Uterus (tissue), 4 donors: ENCODE data around the gene TBXAS1. TPM values are rescaled to one million over a fixed set of nuclear protein-coding genes. Genes with fewer than 3 reads are reported as not detected.

ENCODE experiments used
- DNase-seq, 2 donors: peaks; one replicate each; pipeline ENCODE4 v3.0.0-alpha.2; 2019 to 2020
- H3K27ac ChIP-seq, 2 donors: fragments of 200-600 bp; sonication (generic); 1 replicate in 1 of 2; 2 replicates in 1 of 2; pipeline ENCODE4 v1.5.1; 2016 to 2018
- H3K27me3 ChIP-seq, 2 donors: fragments of 200-600 bp; sonication (generic); one replicate each; pipeline ENCODE4 v1.5.1; 2018 to 2019; ENCODE audit warnings: control low read depth in 1 of 2
- H3K36me3 ChIP-seq, 2 donors: fragments of 200-600 bp; sonication (generic); one replicate each; pipeline ENCODE4 v1.5.1; 2019; ENCODE audit warnings: control low read depth in 1 of 2
- H3K4me1 ChIP-seq, 2 donors: fragments of 200-600 bp; sonication (generic); one replicate each; pipeline ENCODE4 v1.5.1; 2018 to 2019; ENCODE audit warnings: control low read depth in 1 of 2
- H3K4me3 ChIP-seq, 2 donors: fragments of 200-600 bp; sonication (generic); 1 replicate in 1 of 2; 2 replicates in 1 of 2; pipeline ENCODE4 v1.5.1; 2018 to 2019; ENCODE audit warnings: mild to moderate bottlenecking in 1 of 2
- H3K9me3 ChIP-seq, 2 donors: fragments of 200-600 bp; sonication (generic); one replicate each; pipeline ENCODE4 v1.5.1; 2019; ENCODE audit warnings: control low read depth in 1 of 2
- CTCF ChIP-seq, 4 experiments: fragments of 200-600 bp in 2 of 4; fragments of 450-650 bp in 2 of 4; sonication (generic) in 2 of 4; IDR thresholded peaks; one replicate each; pipeline ENCODE4 v1.5.1; 2016 to 2019; ENCODE audit warnings: antibody characterized with exemption in 4 of 4, mild to moderate bottlenecking in 2 of 4, moderate library complexity in 1 of 4
- POLR2A ChIP-seq, 2 donors: fragments of 450-650 bp; IDR thresholded peaks; one replicate each; pipeline ENCODE4 v1.6.1; 2016; ENCODE audit warnings: antibody characterized with exemption in 2 of 2, mild to moderate bottlenecking in 1 of 2, moderate library complexity in 1 of 2
- intact Hi-C: fragments of 100-400 bp; cut with DNase I; formaldehyde crosslinking; loops from one replicate; pipeline ENCODE4 v1.15.1; 2023; ENCODE audit warnings: low total_unique reads
- total RNA-seq, 4 donors: library from RNA; depleted of rRNA in 3 of 4; stranded (reverse); fragments of >200 nt in 3 of 4; gene quantifications; one replicate each; pipeline versions ENCODE4 v1.1.0 to v1.2.4, GENCODE V29; 2014 to 2023
- donor health status: DM: yes; HTN: yes; CAD: no.

The TBXAS1 gene
- total RNA-seq, 4 donors from 2014 or later, result 6.6 to 14.3 (median 11.9) TPM

GRCh38 chr7:139846297-139846696 lies 17.2 kb downstream of the TBXAS1 start:
- no peak overlapping the region for H3K27ac ChIP-seq
- no peaks in the 10 kb centered on the region for H3K9me3 ChIP-seq
- TF ChIP-seq CTCF (IDR thresholded peaks at IDR 0.05), result no peak
- no peak for TF ChIP-seq POLR2A (IDR thresholded peaks at IDR 0.05)
- H3K4me1 ChIP-seq, result no peaks in the 10 kb centered on the region
- no peak for DNase-seq
- H3K4me3 ChIP-seq, result no peak overlapping the region
- H3K36me3 ChIP-seq, result no peaks in the 10 kb centered on the region
- intact Hi-C loops, result no loop called here
- no peaks in the 10 kb centered on the region for H3K27me3 ChIP-seq

GRCh38 chr7:139848274-139848673 lies 19.2 kb downstream of the TBXAS1 start:
- no peak overlapping the region for H3K27ac ChIP-seq
- no peak for DNase-seq
- TF ChIP-seq POLR2A (IDR thresholded peaks at IDR 0.05) (no peak), CTCF (IDR thresholded peaks at IDR 0.05) (no peak)
- no peak overlapping the region for H3K4me3 ChIP-seq
- intact Hi-C loops, result no loop called here
- no peaks in the 10 kb centered on the region for H3K27me3 ChIP-seq
- no peaks in the 10 kb centered on the region for H3K4me1 ChIP-seq
- H3K36me3 ChIP-seq, result no peaks in the 10 kb centered on the region
- H3K9me3 ChIP-seq, result no peaks in the 10 kb centered on the region

GRCh38 chr7:139850906-139851305 lies 21.8 kb downstream of the TBXAS1 start:
- Histone ChIP-seq H3K27me3 (no peaks in the 10 kb centered on the region), H3K27ac (no peak overlapping the region), H3K36me3 (no peaks in the 10 kb centered on the region), H3K4me3 (no peak overlapping the region), H3K4me1 (no peaks in the 10 kb centered on the region), H3K9me3 (no peaks in the 10 kb centered on the region)
- intact Hi-C loops, result no loop called here
- no peak for TF ChIP-seq POLR2A (IDR thresholded peaks at IDR 0.05)
- DNase-seq, result no peak

GRCh38 chr7:139851770-139852481 lies 22.9 kb downstream of the TBXAS1 start:
- Histone ChIP-seq H3K4me1 (no peaks in the 10 kb centered on the region), H3K9me3 (no peaks in the 10 kb centered on the region), H3K36me3 (no peaks in the 10 kb centered on the region), H3K27me3 (no peaks in the 10 kb centered on the region), H3K27ac (no peak overlapping the region), H3K4me3 (no peak overlapping the region)
- intact Hi-C loops, result no loop called here
- TF ChIP-seq POLR2A (IDR thresholded peaks at IDR 0.05) (no peak), CTCF (IDR thresholded peaks at IDR 0.05) (no peak)
- no peak for DNase-seq

- Histone ChIP-seq H3K9me3 (no peaks in the 10 kb centered on the region), H3K27ac (no peak overlapping the region), H3K36me3 (no peaks in the 10 kb centered on the region), H3K4me3 (no peak overlapping the region), H3K27me3 (no peaks in the 10 kb centered on the region), H3K4me1 (no peaks in the 10 kb centered on the region)
- TF ChIP-seq CTCF (IDR thresholded peaks at IDR 0.05) (no peak), POLR2A (IDR thresholded peaks at IDR 0.05) (no peak)
- DNase-seq, result no peak
- intact Hi-C loops, result no loop called here
These were observed 23.4 kb downstream of the TBXAS1 start for GRCh38 chr7:139852482-139852845.
